CD4-positive, alpha-beta T cell treated with Interleukin-10 for 1 hour (primary cell): ENCODE measurements around the gene CYP2W1.

Source experiments
- DNase-seq: peaks from one replicate; pipeline ENCODE4 v3.0.0-alpha.2; 2020

Gene CYP2W1

DNA sequence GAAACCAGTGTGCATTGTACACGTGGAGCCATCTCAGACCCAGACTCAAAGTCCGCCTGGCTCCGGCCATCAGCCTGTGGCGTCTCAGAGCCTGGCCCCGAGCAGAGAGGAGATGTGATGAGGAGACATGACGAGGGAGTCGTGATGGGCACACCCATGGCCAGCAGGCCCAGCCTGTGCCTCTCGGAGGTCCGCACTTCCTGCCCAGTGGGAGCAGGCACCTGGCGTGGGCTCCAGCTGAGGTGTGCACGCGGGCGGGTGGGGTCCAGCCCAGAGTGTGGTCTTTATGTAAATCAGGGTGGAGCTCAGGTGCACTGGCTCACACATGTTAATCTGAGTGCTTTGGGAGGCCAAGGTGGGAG is 35.3 kb downstream of the CYP2W1 start:
- DNase-seq, result no peak

- no peak for DNase-seq
Measured at GRCh38 chr7:1019255-1019785, 36.3 kb downstream of the CYP2W1 start.

DNA sequence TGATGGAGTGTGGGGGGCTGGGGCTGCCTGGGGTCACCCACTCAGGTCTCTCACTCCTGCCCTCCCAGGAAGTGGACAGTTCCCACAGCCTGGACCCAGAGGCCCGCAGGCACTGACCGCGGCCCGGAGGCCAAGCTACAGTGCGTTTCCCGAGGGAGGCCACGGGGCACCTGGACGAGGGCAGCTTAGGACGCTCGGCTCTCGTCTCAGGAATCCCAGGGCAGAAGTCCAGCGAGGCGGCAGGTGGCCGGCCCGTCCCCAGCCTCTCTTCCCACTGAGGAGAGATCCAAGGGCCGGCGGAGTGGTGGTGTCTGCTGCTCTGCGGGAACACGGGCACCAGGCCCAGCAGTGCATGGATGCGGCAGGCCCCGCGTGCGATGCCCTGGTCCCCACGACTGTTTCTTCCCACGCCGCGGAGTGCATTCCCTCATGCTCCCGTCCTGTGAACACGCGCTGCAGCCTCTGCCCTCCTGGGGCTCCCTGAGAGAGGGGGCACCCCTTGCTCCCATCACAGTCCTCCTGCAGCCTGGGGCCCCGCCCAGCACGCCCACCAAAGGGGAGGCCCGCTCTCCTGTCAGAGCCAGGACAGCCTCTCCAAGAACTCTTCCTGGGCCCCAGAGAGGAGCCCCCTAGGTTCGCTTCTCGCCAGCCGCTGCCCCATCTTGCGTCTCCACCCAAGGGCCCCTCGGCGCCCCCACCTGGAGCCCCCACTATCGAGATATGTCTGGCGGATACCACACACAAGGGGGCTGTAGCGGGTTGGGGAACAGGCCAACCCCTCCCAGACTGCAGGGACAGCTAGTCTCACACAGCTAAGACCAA is 37.0 kb downstream of the CYP2W1 start:
- no peak for DNase-seq

DNA sequence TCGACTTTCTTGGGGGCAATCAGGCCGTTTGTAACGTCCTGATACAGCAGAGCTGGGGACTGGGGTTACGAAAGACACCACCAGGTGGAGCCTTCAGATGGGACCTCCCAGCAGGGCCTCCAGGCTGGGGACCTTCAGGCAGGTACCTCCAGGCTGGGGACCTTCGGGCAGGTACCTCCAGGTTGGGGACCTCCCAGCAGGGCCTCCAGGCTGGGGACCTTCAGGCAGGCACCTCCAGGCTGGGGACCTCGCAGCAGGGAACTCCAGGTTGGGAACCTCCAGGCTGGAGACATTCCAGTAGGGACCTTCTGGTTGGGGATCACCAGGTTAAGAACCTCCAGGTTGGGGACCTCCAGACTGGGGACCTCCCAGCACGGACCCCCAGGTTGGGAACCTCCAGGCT is 37.9 kb downstream of the CYP2W1 start:
- peak; percentile 24 for DNase-seq

GRCh38 chr7:1021366-1021765 is 38.4 kb downstream of the CYP2W1 start:
- no peak for DNase-seq

DNA sequence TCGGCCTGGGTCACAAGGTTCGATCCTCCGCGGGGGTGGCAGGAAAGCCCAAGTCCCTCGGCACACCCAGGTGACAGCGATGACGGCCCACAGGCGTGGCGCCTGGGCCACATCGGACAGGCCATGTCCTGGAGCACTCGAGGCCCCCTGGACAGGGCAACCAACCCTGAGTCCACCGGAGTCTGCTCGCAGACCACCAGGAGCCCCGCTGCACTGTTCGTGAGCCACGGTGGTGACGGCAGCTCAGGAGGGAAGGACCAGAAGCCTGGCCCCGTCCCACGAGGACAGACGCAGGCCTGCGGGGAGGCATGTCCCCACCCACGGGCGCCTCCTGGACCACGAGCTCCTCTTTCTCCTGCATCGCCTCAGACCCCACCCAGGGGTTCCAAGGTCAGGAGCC is 39.0 kb downstream of the CYP2W1 start:
- DNase-seq, result no peak

GRCh38 chr7:1022356-1022755 is 39.4 kb downstream of the CYP2W1 start:
- no peak for DNase-seq

GRCh38 chr7:1022801-1023465 is 40.0 kb downstream of the CYP2W1 start:
- DNase-seq, result no peak

DNA sequence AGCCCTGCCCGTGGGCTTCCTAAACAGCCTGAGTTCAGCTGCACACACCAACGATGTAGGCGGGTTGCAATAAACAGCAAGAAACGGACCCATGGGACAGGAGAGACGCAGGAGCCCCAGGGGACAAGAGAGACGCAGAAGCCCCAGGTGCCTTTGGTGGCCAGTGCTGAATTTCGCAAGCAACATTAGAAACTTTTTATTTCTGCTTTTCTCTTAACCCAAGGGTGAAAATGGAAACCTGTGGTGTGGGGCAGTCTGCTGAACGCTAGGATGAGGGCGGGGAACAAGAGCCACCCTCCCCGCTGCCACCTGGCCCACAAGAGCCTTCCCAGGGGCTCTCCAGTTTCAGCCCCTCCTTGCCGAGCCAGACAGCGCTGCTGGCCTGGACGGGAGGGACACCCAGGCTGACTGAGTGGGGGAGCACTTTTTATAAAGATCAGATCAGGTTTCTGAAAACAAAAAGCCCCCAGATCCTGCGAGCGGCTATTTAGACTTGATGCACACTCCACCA is 41.4 kb downstream of the CYP2W1 start:
- DNase-seq, result no peak

GRCh38 chr7:1024876-1025742 is 42.1 kb downstream of the CYP2W1 start:
- DNase-seq, result no peak

GRCh38 chr7:1025743-1026581 is 43.0 kb downstream of the CYP2W1 start:
- DNase-seq, result no peak

DNA sequence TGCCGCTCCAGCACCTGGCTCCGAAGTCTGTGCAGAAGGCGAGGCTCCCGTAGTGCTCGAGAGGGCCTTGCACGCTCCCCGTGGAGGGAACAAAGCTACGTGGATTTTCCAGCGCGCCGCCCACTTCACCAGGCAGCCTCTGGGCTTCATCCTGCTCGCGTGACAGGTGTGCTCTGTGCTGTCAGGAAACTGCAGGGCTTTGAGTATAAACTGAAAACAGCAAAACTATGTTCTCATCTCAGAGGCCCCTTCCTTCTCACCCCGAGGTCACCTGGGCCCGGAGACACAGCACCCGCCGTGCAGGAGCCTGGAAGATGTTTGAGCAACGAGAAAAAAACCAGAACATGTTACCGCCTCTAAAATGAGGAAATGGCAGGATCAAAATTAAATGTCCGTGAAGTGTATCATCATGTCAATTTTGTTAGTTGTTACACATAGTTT is 43.8 kb downstream of the CYP2W1 start:
- no peak for DNase-seq

- no peak for DNase-seq
Measured at GRCh38 chr7:1027242-1028043, 44.5 kb downstream of the CYP2W1 start.

DNA sequence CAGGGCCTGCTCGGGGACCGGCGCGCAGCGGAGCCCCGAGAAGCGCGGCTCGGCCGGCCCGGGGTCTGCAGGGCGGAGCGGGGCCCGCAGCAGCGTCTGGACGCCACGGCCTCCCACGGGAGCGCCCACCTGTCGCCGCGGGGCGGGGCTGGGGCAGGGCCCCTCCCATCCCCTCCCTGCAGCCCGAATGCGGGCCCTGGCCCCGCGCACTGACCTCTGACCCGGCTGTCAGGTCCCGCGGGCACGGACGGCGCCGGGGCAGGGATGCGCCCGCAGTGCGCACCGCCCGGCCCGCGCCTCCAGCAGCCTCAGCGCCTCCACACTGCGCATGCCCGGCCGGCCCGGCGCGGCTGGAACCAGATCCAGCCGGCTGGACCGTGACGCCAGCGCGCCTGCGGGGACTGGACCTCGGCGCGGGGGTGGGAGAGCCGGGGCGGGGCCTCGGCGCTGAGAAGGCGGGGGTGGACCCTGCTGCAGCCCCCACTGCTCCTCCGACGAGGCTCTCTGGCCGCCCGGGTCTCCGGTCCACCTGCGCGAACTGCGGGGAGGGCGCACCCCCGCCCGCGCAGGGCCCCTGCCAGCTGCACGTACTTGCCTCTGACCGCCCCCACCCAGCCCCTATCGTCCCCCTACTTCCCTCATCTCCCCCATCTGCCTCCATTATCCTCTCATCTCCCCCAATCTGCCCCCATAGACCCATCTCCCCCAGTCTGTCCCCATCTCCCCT is 45.2 kb downstream of the CYP2W1 start:
- DNase-seq, result peak; percentile 83

GRCh38 chr7:1028775-1029636 is 46.0 kb downstream of the CYP2W1 start:
- peak; percentile 70 for DNase-seq

DNA sequence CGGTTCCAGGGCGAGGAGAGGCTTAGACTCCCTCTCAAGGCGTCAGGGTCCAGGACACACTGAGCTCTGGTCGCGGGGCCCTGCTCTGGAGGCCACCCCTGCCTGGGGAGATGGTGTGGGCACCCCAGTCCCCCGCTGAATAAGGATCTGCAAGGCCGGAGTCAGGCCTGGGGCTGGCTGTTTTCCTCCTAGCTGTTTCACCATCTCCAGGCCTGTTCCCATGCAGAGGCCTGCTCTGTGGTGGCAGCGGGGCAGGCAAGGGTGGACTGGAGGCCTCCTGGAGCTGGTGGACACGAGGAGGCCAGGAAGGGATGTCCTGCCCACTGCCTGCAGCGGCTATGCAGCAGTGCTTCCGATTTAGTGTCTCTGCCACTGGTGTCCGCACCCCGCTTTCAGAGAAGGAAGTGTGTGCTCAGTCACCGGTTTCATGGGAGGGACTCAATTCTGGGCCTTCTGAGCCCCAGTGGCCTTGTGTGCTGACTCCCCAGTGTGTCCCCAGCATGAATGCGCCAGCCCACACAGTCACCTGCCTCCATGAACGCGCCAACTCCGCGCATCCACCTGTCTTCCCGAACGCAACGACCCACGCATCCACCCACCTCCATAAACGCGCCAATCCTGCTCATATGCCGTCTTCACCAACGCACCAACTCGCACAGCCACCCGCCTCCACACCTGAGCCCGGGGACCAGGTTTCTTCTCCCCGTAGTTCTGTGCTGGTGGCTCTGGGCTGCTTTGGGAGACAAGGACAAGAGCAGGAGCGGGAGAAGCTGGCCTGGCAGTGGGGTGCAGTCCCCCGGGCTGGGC is 46.9 kb downstream of the CYP2W1 start:
- no peak for DNase-seq

DNA sequence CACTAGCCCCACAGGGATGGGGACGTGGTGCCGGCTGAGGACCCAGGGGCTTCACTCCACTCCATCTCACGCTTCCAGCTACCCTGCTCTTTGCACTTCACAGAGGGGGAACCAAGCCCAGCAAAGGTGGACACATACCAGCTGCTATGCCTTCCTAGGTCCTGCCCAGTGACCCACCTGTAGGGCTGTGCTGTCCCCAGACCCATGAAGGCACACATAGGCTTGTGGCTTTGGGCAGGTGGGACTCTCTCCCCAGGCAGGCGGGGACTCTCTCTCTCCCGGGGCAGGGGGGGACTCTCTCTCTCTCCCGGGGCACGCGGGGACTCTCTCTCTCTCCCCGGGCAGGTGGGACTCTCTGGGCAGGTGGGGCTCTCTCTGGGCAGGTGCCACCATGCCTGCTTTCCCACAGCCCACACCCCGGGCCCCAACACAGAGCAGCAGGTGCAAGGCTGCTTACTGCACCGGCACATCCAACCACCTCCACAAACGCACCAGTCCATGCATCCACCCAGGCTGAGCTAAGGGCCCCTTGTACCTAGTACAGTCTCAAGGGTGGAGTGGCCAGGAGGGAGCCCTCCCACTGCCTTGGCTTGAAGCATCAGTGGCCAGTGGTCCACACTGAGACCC is 47.6 kb downstream of the CYP2W1 start:
- no peak for DNase-seq
